GM18519 (cell line): Measurements from ENCODE around the gene BICC1.
"Not testable (repeated sequence)": the region's sequence is repeated elsewhere in the genome, so short reads cannot be mapped to it uniquely, and the experiment has no call there.

Experiments used
- ATAC-seq: cut with Tn5 transposase; IDR thresholded peaks from one replicate; pipeline ENCODE4 v1.9.1; 2021; ENCODE audit warnings: mild to moderate bottlenecking, moderate library complexity; ENCODE audit not compliant: unreplicated experiment, low FRiP score

Gene BICC1

GRCh38 chr10:58839771-58840170 is 327.1 kb downstream of the BICC1 start:
- ATAC-seq = no peak

GRCh38 chr10:58840840-58841435 is 328.3 kb downstream of the BICC1 start:
- ATAC-seq = no peak

- ATAC-seq = no peak
Measured at GRCh38 chr10:58842860-58843376, 330.2 kb downstream of the BICC1 start.

GRCh38 chr10:58843760-58844159 is 331.1 kb downstream of the BICC1 start:
- no peak for ATAC-seq

GRCh38 chr10:58844680-58845079 is 332.0 kb downstream of the BICC1 start:
- ATAC-seq = no peak

GRCh38 chr10:58846856-58847255 is 334.2 kb downstream of the BICC1 start:
- ATAC-seq = no peak

GRCh38 chr10:58851606-58852005 is 338.9 kb downstream of the BICC1 start:
- no peak for ATAC-seq

GRCh38 chr10:58853668-58854067 is 341.0 kb downstream of the BICC1 start:
- no peak for ATAC-seq

GRCh38 chr10:58854811-58855210 is 342.1 kb downstream of the BICC1 start:
- ATAC-seq = no peak

- no peak for ATAC-seq
Measured at GRCh38 chr10:58856508-58857240, 344.0 kb downstream of the BICC1 start.

GRCh38 chr10:58857251-58857805 is 344.7 kb downstream of the BICC1 start:
- ATAC-seq = no peak

- not testable (repeated sequence) for ATAC-seq
Measured at GRCh38 chr10:58858123-58858522, 345.5 kb downstream of the BICC1 start.

GRCh38 chr10:58859526-58859925 is 346.9 kb downstream of the BICC1 start:
- no peak for ATAC-seq

GRCh38 chr10:58867683-58868082 is 355.0 kb downstream of the BICC1 start:
- ATAC-seq = peak; percentile 84

GRCh38 chr10:58868736-58869435 is 356.2 kb downstream of the BICC1 start:
- ATAC-seq = no peak

- no peak for ATAC-seq
Measured at GRCh38 chr10:58870070-58870469, 357.4 kb downstream of the BICC1 start.

GRCh38 chr10:58873161-58873560 is 360.5 kb downstream of the BICC1 start:
- no peak for ATAC-seq
